Activated CD8-positive, alpha-beta T cell treated with anti-CD3 and anti-CD28 coated beads for 36 hours (primary cell): Measurements from ENCODE around the gene SYMPK. TPM values are rescaled to one million over a fixed set of nuclear protein-coding genes. Genes with fewer than 3 reads are reported as not detected.
A peak's percentile ranks its signal among the peaks of the same experiment; 100 is the strongest.

Experiments used
- ATAC-seq: fragments of 200-7000 bp; cut with Tn5 transposase; one replicate; pipeline ENCODE4 v1.10.0; 2021; ENCODE audit warnings: mild to moderate bottlenecking, moderate library complexity
- CTCF ChIA-PET: fragments of 350-600 bp; sonication (Branson Sonifier 250); formaldehyde crosslinking; loops from one replicate; lab custom pipeline; 2021; ENCODE audit warnings: antibody characterized with exemption; lab: Charles Lee
- POLR2A ChIA-PET: fragments of 350-600 bp; sonication (Branson Sonifier 250); formaldehyde crosslinking; loops from one replicate; lab custom pipeline; 2021; ENCODE audit warnings: antibody characterized with exemption; lab: Charles Lee
- DNase-seq: peaks from one replicate; pipeline ENCODE4 v3.0.0-alpha.2; 2020
- H3K27ac Mint-ChIP-seq: one replicate; pipeline ENCODE4 v1.8.0; 2021; ENCODE audit warnings: mild to moderate bottlenecking, mixed read lengths
- H3K27me3 Mint-ChIP-seq: one replicate; pipeline ENCODE4 v1.8.0; 2021; ENCODE audit warnings: mixed read lengths
- H3K36me3 Mint-ChIP-seq: one replicate; pipeline ENCODE4 v1.8.0; 2021; ENCODE audit warnings: low read depth, mixed read lengths
- H3K4me1 Mint-ChIP-seq: one replicate; pipeline ENCODE4 v1.8.0; 2021; ENCODE audit warnings: low read depth, mixed read lengths
- H3K4me3 Mint-ChIP-seq: one replicate; pipeline ENCODE4 v1.8.0; 2021; ENCODE audit warnings: mild to moderate bottlenecking, moderate library complexity, mixed read lengths
- H3K9me3 Mint-ChIP-seq: one replicate; pipeline ENCODE4 v1.8.0; 2021; ENCODE audit warnings: mixed read lengths
- intact Hi-C: fragments of 100-400 bp; cut with micrococcal nuclease; formaldehyde crosslinking; loops from one replicate; pipeline ENCODE4 v1.10.0; 2022
- total RNA-seq, 2 experiments: library from RNA; stranded (reverse); gene quantifications; one replicate each; pipeline ENCODE4 v1.2.3, GENCODE V29; 2021
- TF ChIP-seq, protein P1 (sequence below): fragments of 200-600 bp; IDR thresholded peaks from one replicate; pipeline ENCODE4 v1.8.0; 2022; ENCODE audit warnings: antibody characterized with exemption, mild to moderate bottlenecking

SYMPK gene
- total RNA-seq, 2 experiments from 2014 or later: 96.8 to 114 TPM

DNA sequence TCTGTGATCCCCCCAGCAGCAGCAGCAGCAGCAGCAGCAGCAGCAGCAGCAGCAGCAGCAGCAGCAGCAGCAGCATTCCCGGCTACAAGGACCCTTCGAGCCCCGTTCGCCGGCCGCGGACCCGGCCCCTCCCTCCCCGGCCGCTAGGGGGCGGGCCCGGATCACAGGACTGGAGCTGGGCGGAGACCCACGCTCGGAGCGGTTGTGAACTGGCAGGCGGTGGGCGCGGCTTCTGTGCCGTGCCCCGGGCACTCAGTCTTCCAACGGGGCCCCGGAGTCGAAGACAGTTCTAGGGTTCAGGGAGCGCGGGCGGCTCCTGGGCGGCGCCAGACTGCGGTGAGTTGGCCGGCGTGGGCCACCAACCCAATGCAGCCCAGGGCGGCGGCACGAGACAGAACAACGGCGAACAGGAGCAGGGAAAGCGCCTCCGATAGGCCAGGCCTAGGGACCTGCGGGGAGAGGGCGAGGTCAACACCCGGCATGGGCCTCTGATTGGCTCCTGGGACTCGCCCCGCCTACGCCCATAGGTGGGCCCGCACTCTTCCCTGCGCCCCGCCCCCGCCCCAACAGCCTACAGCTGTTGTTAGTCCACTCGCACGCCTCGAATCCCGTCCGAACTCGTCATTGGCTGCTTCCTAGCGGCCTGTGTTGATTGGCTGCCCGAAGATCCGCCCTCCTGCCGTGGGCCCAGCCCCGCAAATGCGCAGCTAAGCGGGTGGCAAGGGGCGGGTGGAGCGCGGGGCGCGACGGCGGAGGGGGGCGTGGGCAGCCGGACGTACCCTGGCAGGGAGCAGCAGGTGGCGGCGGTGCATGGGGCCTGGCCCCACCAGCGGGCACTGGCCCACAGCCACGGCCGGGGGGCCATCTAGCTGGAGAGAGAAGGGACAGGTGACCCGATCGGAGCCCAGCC lies 92.5 kb downstream of the SYMPK start:
- Mint-ChIP-seq H3K9me3 (no peaks in the 10 kb centered on the region), H3K4me3 (peak overlapping the region; percentile 80), H3K27me3 (peaks cover 16% of the 10 kb centered on the region), H3K36me3 (no peaks in the 10 kb centered on the region), H3K27ac (no peak overlapping the region), H3K4me1 (peaks cover 12% of the 10 kb centered on the region)
- POLR2A ChIA-PET: interaction anchor here (0.6 to 4.2 kb wide), 9 partner anchors 8 to 292 kb away, joined by 3 to 27 read pairs (median 3); partner anchors contain the start of genes DMWD, QPCTL and SNRPD2
- DNase-seq: peak; percentile 91
- intact Hi-C loops: loop anchor here (2.0 kb wide), 1 partner anchor 28 kb away; no protein-coding TSS in a partner anchor
- peak; percentile 72 for ATAC-seq
- TF ChIP-seq, protein P1, sequence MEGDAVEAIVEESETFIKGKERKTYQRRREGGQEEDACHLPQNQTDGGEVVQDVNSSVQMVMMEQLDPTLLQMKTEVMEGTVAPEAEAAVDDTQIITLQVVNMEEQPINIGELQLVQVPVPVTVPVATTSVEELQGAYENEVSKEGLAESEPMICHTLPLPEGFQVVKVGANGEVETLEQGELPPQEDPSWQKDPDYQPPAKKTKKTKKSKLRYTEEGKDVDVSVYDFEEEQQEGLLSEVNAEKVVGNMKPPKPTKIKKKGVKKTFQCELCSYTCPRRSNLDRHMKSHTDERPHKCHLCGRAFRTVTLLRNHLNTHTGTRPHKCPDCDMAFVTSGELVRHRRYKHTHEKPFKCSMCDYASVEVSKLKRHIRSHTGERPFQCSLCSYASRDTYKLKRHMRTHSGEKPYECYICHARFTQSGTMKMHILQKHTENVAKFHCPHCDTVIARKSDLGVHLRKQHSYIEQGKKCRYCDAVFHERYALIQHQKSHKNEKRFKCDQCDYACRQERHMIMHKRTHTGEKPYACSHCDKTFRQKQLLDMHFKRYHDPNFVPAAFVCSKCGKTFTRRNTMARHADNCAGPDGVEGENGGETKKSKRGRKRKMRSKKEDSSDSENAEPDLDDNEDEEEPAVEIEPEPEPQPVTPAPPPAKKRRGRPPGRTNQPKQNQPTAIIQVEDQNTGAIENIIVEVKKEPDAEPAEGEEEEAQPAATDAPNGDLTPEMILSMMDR: peak; percentile 90
- CTCF ChIA-PET: interaction anchor here (0.6 to 9.3 kb wide), 27 partner anchors 7 to 366 kb away, joined by 3 to 124 read pairs (median 5); partner anchors contain the start of genes CCDC61, DMPK, DMWD and FBXO46

DNA sequence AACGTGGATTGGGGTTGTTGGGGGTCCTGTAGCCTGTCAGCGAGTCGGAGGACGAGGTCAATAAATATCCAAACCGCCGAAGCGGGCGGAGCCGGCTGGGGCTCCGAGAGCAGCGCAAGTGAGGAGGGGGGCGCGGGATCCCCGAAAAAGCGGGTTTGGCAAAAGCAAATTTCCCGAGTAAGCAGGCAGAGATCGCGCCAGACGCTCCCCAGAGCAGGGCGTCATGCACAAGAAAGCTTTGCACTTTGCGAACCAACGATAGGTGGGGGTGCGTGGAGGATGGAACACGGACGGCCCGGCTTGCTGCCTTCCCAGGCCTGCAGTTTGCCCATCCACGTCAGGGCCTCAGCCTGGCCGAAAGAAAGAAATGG lies 93.1 kb downstream of the SYMPK start:
- ATAC-seq (peak; percentile 37), DNase-seq (peak; percentile 70)
- Mint-ChIP-seq H3K36me3 (no peaks in the 10 kb centered on the region), H3K9me3 (no peaks in the 10 kb centered on the region), H3K4me3 (peak overlapping the region; percentile 80), H3K27me3 (peaks cover 19% of the 10 kb centered on the region), H3K27ac (no peak overlapping the region), H3K4me1 (peaks cover 12% of the 10 kb centered on the region)
- ChIA-PET POLR2A (interaction anchor here (0.6 to 4.2 kb wide), 9 partner anchors 9 to 291 kb away, joined by 3 to 27 read pairs (median 3); partner anchors contain the start of gene DMWD), CTCF (interaction anchor here (0.6 to 9.3 kb wide), 39 partner anchors 8 to 485 kb away, joined by 3 to 124 read pairs (median 5); partner anchors contain the start of genes CCDC61, DMPK, DMWD and FBXO46)
- intact Hi-C loops: loop anchor here (2.0 kb wide), 1 partner anchor 29 kb away; no protein-coding TSS in a partner anchor
- TF ChIP-seq, protein P1: no peak

DNA sequence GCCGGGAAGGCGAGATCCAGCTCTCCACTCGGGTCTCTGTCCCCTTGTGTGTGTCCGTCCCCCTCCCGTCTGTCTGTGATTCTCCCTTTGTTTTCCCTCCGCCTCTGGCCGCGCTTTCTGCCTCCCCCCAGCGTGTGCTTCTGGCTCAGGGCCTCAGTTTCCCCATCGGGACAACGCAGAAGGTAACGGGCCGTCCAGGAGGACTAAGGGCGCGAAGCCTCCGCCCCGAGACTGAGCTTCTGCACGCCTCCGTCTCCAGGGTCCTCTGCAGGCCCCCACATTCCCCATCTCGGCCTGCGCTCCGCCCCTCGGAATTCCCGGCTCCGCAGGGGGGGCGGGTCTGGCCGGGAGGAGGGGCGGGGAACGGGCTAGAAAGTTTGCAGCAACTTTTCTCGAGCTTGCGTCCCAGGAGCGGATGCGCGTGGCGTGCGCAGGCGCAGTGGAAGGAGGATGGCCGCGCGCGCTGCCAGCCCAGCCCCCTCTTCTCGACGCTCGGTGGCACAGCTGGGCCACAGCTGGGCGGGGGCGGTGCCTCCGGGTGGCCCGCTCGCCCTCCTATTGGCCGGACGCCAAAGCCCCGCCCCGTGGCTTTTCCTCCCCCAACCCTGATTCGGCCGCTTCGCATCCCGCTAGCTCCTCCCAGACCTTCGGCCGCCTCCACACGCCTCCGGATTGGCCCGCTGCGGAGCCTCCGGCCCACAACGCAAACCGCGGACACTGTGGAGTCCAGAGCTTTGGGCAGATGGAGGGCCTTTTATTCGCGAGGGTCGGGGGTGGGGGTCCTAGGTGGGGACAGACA lies 93.8 kb downstream of the SYMPK start, which contains the start of gene SIX5:
TSS of gene SIX5 (minus strand) at position 269 of the 799 bp plus-strand sequence. CDS start 408 bp downstream, outside the sequence.
- intact Hi-C loops: no loop called here
- ChIA-PET CTCF (interaction anchor here (0.6 to 9.3 kb wide), 43 partner anchors 8 to 486 kb away, joined by 3 to 124 read pairs (median 5); partner anchors contain the start of genes CCDC61, DMPK, DMWD and FBXO46), POLR2A (interaction anchor here (0.6 to 4.2 kb wide), 12 partner anchors 10 to 291 kb away, joined by 3 to 27 read pairs (median 4); partner anchors contain the start of genes DMWD, IRF2BP1 and SNRPD2)
- Mint-ChIP-seq H3K9me3 (no peaks in the 10 kb centered on the region), H3K36me3 (no peaks in the 10 kb centered on the region), H3K4me3 (peak within 1 kb of the TSS; percentile 80), H3K4me1 (peaks cover 12% of the 10 kb centered on the region), H3K27ac (peak within 1 kb of the TSS; percentile 75), H3K27me3 (peaks cover 20% of the 10 kb centered on the region)
- ATAC-seq (peak; percentile 80), DNase-seq (peak; percentile 97)
- TF ChIP-seq, protein P1: no peak

DNA sequence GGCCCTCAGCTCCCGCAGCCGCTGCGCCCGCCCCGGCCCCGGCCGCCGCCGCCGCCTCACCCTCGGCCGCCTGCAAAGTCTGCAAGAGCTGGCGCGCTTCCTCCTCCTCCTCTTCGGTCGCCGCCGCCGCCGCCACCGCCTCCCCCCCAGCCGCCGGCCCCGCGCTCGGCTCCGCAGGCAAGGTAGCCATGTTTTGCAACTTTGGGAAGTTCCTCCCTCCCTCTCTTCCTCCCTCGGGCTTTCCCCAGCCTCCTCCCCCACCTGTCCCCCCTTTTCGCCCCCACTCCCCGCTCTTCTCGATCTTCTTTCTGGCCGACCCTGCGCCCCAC lies 94.3 kb downstream of the SYMPK start:
- POLR2A ChIA-PET: interaction anchor here (0.9 to 4.2 kb wide), 7 partner anchors 10 to 118 kb away, joined by 3 to 27 read pairs (median 7); partner anchors contain the start of genes DMWD, IRF2BP1 and SNRPD2

More for the DNA sequence above, 94.3 kb downstream of the SYMPK start:
- intact Hi-C loops: no loop called here
- Mint-ChIP-seq H3K36me3 (no peaks in the 10 kb centered on the region), H3K9me3 (no peaks in the 10 kb centered on the region), H3K4me3 (peak overlapping the region; percentile 80), H3K27me3 (peaks cover 21% of the 10 kb centered on the region), H3K27ac (peak overlapping the region; percentile 75), H3K4me1 (peaks cover 12% of the 10 kb centered on the region)
- TF ChIP-seq, protein P1: no peak
- CTCF ChIA-PET: interaction anchor here (1.1 to 9.3 kb wide), 19 partner anchors 9 to 156 kb away, joined by 3 to 124 read pairs (median 7); partner anchors contain the start of genes DMPK, DMWD, FBXO46 and MYPOP
- ATAC-seq: no peak
- DNase-seq: peak; percentile 49
